Measurements from ENCODE around the gene GAPT. TPM values are rescaled to one million over a fixed set of nuclear protein-coding genes. Genes with fewer than 3 reads are reported as not detected.

The GAPT gene
- total RNA-seq (2022; extraction: Qiagen RNA extraction; ENCODE audit: low read depth) = not detected in 5 replicates

GRCh38 chr5:58491216-58491892, at the start of gene GAPT:
Gene GAPT, plus strand, starts transcription at chr5:58491435. Its CDS starts 3,102 bp downstream, at chr5:58494537.

GRCh38 chr5:58460002-58460731, 31.1 kb upstream of the GAPT start, which contains the start of gene PLK2:
Gene PLK2, minus strand, starts transcription at chr5:58460086. Its CDS starts 127 bp downstream, at chr5:58459959.

Other genes starting within 250 kb of the GAPT start
- gene PLK2, start 31.3 kb upstream of the GAPT start, total RNA-seq (2022; extraction: Qiagen RNA extraction; ENCODE audit: low read depth) = 49.2 to 87.0 TPM (median 63.0 TPM) in 5 replicates
- gene RAB3C, start 91.6 kb downstream of the GAPT start, total RNA-seq (2022; extraction: Qiagen RNA extraction; ENCODE audit: low read depth) = not detected in 5 replicates

All from A549 treated with ZK216348 at 1 μM for 4 hours (cell line).